Measurements from ENCODE around the gene RGS17.

The RGS17 gene

DNA sequence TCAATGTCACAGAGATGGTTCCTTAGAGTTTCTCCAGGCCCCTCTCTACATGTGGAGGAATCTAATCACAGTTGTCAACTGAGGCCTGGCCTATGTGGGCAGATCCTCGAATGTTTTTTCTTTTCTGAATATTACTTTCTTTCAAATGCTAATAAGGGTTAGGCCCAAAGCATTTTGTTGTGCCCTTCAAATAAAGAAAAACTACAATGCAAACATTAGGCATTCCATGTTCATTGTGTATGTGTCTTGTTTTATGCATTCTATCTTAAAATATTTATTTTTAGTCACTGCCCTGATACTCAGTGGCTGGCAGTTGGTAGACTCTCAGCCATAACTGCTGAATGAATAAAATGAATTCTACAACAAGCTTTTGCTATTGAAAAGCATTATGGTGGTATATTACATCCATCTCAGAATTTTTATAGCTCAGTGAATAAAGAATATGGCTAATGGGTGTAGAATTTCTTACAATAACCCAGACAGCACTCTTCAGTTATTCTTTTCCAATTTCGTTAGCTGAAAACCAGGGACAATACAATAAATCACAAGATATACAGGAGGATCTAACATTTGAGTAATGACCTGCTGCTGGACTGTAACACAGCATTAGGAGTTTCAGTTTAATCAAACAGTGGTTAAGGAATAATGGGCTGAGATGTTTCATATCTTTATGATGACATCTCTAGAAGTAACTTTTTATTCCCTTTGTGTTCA, 28.3 kb downstream of the RGS17 start:
- H3K4me3 ChIP-seq (ENCODE audit: low read depth, low read length): no peak overlapping the region
- no peaks in the 10 kb centered on the region for H3K9me3 ChIP-seq
- TF ChIP-seq, protein P1, sequence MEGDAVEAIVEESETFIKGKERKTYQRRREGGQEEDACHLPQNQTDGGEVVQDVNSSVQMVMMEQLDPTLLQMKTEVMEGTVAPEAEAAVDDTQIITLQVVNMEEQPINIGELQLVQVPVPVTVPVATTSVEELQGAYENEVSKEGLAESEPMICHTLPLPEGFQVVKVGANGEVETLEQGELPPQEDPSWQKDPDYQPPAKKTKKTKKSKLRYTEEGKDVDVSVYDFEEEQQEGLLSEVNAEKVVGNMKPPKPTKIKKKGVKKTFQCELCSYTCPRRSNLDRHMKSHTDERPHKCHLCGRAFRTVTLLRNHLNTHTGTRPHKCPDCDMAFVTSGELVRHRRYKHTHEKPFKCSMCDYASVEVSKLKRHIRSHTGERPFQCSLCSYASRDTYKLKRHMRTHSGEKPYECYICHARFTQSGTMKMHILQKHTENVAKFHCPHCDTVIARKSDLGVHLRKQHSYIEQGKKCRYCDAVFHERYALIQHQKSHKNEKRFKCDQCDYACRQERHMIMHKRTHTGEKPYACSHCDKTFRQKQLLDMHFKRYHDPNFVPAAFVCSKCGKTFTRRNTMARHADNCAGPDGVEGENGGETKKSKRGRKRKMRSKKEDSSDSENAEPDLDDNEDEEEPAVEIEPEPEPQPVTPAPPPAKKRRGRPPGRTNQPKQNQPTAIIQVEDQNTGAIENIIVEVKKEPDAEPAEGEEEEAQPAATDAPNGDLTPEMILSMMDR (IDR thresholded peaks at IDR 0.05; ENCODE audit: low read depth, low read length): no peak
- no peaks in the 10 kb centered on the region for H3K36me3 ChIP-seq
- H3K4me1 ChIP-seq: peaks cover 27% of the 10 kb centered on the region
- H3K27me3 ChIP-seq: no peaks in the 10 kb centered on the region
- no peak for DNase-seq

DNA sequence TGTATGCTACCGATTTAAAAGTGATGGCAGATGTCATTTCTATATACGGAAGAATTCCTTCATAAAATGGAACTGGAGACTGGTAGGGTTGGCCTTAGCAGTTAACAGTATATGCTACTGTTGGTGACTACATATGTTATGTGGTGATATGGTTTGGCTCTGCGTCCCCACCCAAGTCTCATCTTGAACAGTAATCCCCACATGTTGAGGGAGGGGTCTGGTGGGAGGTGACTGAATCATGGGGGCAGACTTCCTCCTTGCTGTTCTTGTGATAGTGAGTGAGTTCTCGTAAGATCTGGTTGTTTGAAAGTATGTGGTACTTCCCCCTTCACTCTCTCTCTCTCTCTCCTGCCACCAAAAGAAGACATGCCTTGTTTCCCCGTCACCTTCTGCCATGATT, 29.6 kb downstream of the RGS17 start:
- peaks cover 27% of the 10 kb centered on the region for H3K4me1 ChIP-seq
- no peaks in the 10 kb centered on the region for H3K27me3 ChIP-seq
- H3K4me3 ChIP-seq (ENCODE audit: low read depth, low read length): no peak overlapping the region
- no peaks in the 10 kb centered on the region for H3K36me3 ChIP-seq
- TF ChIP-seq, protein P1 (IDR thresholded peaks at IDR 0.05; ENCODE audit: low read depth, low read length): no peak
- no peaks in the 10 kb centered on the region for H3K9me3 ChIP-seq
- no peak for DNase-seq

DNA sequence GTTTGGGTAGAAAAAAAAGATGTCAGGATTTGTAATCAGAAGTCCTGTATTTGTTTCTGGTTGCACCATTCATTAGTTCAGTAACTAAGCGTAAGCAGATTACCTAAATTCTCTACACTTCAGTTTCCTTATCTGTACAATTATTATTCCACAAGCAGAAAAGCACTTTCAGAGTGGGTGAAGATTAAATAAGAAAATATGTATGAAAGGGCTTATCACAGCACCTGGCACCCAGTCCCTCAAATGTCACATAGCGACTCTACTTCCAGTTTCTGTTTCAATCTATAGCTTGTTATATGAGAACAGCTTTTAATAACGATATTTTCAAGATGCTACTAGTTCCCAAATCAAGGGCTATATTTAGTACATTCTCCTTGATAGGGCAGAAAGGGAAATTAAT, 31.4 kb downstream of the RGS17 start:
- no peaks in the 10 kb centered on the region for H3K36me3 ChIP-seq
- H3K4me1 ChIP-seq: peaks cover 20% of the 10 kb centered on the region
- H3K4me3 ChIP-seq (ENCODE audit: low read depth, low read length): no peak overlapping the region
- H3K9me3 ChIP-seq: no peaks in the 10 kb centered on the region
- H3K27me3 ChIP-seq: no peaks in the 10 kb centered on the region
- no peak for DNase-seq
- TF ChIP-seq, protein P1 (IDR thresholded peaks at IDR 0.05; ENCODE audit: low read depth, low read length): no peak

DNA sequence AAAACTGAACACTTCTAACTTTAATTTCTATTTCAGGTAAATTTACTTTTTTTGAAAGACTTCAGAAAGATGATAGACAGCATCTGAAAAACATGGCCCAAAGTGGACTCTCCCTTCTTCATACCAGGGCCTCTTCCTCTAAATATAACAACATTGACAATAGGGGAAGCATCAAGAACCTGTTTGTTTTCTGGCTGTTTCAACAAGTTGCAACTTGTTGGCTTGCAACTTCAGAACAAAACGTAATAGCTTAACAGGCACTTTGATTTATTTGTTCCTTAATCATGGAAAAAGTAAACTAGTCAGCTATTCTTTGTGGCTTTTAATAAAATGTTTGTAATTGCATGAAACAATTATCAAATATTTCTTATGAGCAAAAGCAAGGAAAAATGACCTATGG, 34.3 kb downstream of the RGS17 start:
- Histone ChIP-seq H3K4me3 (ENCODE audit: low read depth, low read length) (no peak overlapping the region), H3K27me3 (no peaks in the 10 kb centered on the region), H3K4me1 (no peaks in the 10 kb centered on the region; the same call in 1 of the 2 replicates), H3K9me3 (no peaks in the 10 kb centered on the region), H3K36me3 (no peaks in the 10 kb centered on the region)
- DNase-seq: no peak
- TF ChIP-seq, protein P1 (IDR thresholded peaks at IDR 0.05; ENCODE audit: low read depth, low read length): no peak

DNA sequence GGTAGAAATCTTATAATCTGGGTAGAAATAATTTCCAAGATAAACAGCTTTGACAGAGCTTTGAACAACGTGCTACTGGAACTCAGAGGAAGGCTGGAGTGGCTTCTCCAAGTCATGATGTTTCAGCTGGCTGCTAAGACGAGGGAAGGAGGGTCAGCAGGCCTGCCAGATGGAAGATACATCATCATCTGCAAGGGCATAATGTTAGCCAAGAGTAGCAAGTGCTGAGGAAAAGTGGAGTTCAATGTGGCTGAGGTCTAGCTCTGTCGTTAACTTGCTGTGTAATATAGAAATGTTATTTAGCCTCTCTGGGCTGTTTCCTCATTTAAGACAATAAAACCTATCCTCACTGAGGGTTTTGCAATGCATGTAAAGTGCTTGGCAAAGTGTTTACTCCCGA, 35.1 kb downstream of the RGS17 start:
- no peak for DNase-seq
- TF ChIP-seq, protein P1 (IDR thresholded peaks at IDR 0.05; ENCODE audit: low read depth, low read length): no peak
- Histone ChIP-seq H3K9me3 (no peaks in the 10 kb centered on the region), H3K4me3 (ENCODE audit: low read depth, low read length) (no peak overlapping the region), H3K4me1 (no peaks in the 10 kb centered on the region; the same call in 1 of the 2 replicates), H3K27me3 (no peaks in the 10 kb centered on the region), H3K36me3 (no peaks in the 10 kb centered on the region)
